PC-9 (cell line): ENCODE measurements around the gene ARHGEF40.

Experiments used
- EZH2 ChIP-seq: fragments of 200-600 bp; sonication (generic); IDR thresholded peaks from 2 replicates; pipeline ENCODE4 v1.8.0; 2017; ENCODE audit warnings: antibody characterized with exemption, low read depth
- TF ChIP-seq, protein P1 (sequence below): fragments of 200-600 bp; sonication (generic); conservative IDR thresholded peaks from 2 replicates; pipeline ENCODE4 v1.6.1; 2017; ENCODE audit warnings: mixed run types, antibody characterized with exemption, mild to moderate bottlenecking, moderate library complexity

GRCh38 chr14:21103411-21103709, 33.3 kb downstream of the ARHGEF40 start:
- TF ChIP-seq, protein P1, sequence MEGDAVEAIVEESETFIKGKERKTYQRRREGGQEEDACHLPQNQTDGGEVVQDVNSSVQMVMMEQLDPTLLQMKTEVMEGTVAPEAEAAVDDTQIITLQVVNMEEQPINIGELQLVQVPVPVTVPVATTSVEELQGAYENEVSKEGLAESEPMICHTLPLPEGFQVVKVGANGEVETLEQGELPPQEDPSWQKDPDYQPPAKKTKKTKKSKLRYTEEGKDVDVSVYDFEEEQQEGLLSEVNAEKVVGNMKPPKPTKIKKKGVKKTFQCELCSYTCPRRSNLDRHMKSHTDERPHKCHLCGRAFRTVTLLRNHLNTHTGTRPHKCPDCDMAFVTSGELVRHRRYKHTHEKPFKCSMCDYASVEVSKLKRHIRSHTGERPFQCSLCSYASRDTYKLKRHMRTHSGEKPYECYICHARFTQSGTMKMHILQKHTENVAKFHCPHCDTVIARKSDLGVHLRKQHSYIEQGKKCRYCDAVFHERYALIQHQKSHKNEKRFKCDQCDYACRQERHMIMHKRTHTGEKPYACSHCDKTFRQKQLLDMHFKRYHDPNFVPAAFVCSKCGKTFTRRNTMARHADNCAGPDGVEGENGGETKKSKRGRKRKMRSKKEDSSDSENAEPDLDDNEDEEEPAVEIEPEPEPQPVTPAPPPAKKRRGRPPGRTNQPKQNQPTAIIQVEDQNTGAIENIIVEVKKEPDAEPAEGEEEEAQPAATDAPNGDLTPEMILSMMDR: peak; percentile 67; the same call in 1 of the 2 replicates
- TF ChIP-seq EZH2: no peak
